ENCODE measurements around the gene ZBTB20.

Gene ZBTB20

DNA sequence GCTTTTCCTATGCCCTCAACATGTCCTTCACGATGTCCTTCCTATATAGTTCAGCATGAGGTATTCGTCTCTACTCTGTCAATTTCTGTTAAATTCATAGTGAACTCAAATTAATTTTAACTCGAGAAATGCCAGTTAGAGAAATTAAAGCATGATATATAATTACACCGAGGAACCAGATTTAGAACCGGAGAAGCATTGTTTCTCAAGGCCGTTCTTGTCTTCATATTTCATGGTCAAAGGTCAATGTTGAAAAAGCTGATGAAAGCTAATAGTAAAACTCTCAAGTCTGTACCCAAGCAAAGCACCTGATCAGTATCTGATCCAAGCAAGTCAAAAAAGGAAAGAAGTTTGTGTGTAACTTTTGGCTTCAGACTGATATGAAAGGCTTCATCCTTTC is 163.8 kb downstream of the ZBTB20 start:
- no peak for TF ChIP-seq CTCF (IDR thresholded peaks at IDR 0.05; ENCODE audit: extremely low read depth, missing control alignments)

DNA sequence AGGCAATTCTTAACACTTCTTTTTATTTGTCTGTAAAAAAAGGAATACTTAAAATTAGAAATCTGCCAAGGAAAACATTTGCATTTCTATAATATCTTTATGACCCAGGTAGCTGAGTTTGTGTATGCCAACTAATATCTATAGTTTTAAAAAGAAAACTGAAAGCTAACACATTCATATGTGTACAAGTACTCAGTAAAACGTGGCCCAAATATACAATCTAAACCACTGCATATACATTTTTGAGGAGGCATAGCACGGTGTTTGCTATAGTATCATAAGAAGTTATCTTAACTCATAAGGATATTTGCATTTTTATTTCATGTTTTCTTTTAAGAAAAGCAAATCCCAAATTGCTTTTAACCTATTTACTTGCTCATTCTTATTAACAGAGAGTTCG is 172.7 kb downstream of the ZBTB20 start:
- no peak for TF ChIP-seq CTCF (IDR thresholded peaks at IDR 0.05; ENCODE audit: extremely low read depth, missing control alignments)
- DNase-seq (ENCODE audit: low spot score) = peak; percentile 16

More for the DNA sequence above, 163.8 kb downstream of the ZBTB20 start:
- no peak for DNase-seq (ENCODE audit: low spot score)

DNA sequence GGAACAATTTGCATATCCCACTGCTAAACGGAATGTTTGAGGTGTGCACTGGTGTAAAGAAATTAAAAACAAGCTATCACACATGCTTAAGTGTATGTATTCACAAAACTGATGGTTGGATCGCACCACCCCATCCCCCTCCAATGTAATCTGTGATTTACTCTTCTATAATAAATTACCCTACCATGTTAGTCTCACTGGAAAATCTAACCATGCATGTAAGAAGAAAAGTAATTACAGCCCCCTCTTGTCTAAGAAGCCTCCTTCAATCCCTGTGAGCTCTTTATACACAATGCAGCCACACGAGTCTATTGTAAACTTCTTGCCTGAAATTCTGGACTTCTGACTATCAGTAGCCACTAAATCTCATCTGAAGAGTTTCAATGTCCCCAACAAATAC is 173.6 kb downstream of the ZBTB20 start:
- DNase-seq (ENCODE audit: low spot score) = no peak
- no peak for TF ChIP-seq CTCF (IDR thresholded peaks at IDR 0.05; ENCODE audit: extremely low read depth, missing control alignments)

DNA sequence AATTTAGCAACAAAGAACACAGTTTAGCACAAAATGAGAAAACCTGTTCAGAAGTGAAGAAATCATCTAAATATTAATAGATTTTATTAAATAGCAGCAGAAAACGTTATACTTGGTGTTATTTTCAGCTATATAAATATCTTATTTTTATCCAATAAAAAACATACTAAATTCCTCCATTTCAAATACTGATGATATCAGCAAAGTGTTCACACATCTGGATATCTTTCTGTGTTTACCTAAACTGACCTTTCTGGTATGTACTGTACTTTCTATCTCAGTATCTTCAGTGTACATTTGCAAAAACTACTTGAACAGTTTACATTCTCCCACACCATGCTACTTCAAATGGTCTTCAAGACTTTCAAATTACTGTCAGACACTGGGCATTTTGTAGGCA is 179.9 kb downstream of the ZBTB20 start:
- no peak for TF ChIP-seq CTCF (IDR thresholded peaks at IDR 0.05; ENCODE audit: extremely low read depth, missing control alignments)
- no peak for DNase-seq (ENCODE audit: low spot score)

DNA sequence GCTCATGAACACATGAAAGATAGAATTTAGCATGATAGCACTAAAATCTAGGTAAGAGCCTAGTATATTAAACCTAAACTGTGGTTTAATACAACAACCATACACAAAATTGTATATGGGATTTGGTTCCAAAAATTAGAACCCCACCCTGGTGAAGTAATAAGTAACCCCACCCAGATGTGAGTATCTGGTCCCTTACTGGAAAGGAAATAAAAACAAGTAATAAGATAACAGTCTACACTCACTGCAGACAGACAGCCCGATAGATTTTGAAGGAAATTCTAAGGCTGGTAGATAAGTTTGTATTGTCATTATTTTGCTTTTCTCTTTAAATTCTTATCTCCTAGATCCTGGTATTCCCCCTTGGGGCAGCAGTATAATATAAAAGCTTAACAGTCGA is 184.9 kb downstream of the ZBTB20 start:
- TF ChIP-seq CTCF (IDR thresholded peaks at IDR 0.05; ENCODE audit: extremely low read depth, missing control alignments) = no peak
- no peak for DNase-seq (ENCODE audit: low spot score)

GRCh38 chr3:114958930-114959329 is 188.2 kb downstream of the ZBTB20 start:
- no peak for TF ChIP-seq CTCF (IDR thresholded peaks at IDR 0.05; ENCODE audit: extremely low read depth, missing control alignments)
- no peak for DNase-seq (ENCODE audit: low spot score)

DNA sequence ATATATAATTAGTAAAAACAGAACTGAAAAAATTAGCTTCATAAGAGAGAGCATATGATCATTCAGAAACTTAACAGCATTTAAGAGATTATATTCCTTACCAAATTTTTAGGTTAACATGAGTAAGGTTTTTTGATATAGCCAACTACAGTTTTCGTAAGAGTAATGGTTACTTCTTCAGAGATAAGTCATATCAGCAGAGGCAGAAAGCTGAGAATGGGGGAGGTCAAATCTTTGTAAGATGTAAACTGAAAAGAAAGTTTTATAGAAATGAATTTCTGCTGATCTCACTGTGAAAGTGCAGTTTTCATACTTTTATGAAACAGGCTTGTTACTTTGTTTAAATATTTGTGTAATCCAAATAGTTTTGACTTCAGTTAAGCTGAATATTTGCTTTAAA is 193.3 kb downstream of the ZBTB20 start:
- DNase-seq (ENCODE audit: low spot score) = no peak
- TF ChIP-seq CTCF (IDR thresholded peaks at IDR 0.05; ENCODE audit: extremely low read depth, missing control alignments) = no peak

Measured in GM20000 (cell line).